H9 (cell line): ENCODE results near the gene URB1. TPM values are rescaled to one million over a fixed set of nuclear protein-coding genes. Genes with fewer than 3 reads are reported as not detected.

ENCODE experiments used
- DNase-seq: peaks from one replicate; pipeline ENCODE4 v3.0.0-alpha.2; 2017
- H2AFZ ChIP-seq: one replicate; pipeline ENCODE4 v1.6.1; 2013; ENCODE audit warnings: mild to moderate bottlenecking, low read length, control low read depth, moderate library complexity
- H2AK5ac ChIP-seq: 2 replicates; pipeline ENCODE4 v1.6.1; 2013; ENCODE audit warnings: low read length, control low read depth, mixed read lengths; ENCODE audit not compliant: insufficient read length
- H2BK120ac ChIP-seq: one replicate; pipeline ENCODE4 v1.6.1; 2013; ENCODE audit warnings: low read depth, mild to moderate bottlenecking, low read length, control low read depth, inconsistent platforms; ENCODE audit not compliant: poor library complexity, severe bottlenecking
- H2BK12ac ChIP-seq: 2 replicates; pipeline ENCODE4 v1.6.1; 2013; ENCODE audit warnings: low read length, control low read depth, mixed read lengths, low read depth; ENCODE audit not compliant: insufficient read length
- H2BK15ac ChIP-seq: 2 replicates; pipeline ENCODE4 v1.6.1; 2013; ENCODE audit warnings: low read depth, low read length, control low read depth
- H2BK20ac ChIP-seq: one replicate; pipeline ENCODE4 v1.6.1; 2013; ENCODE audit warnings: low read depth, mild to moderate bottlenecking, low read length, control low read depth, inconsistent platforms; ENCODE audit not compliant: poor library complexity, severe bottlenecking
- H2BK5ac ChIP-seq: 2 replicates; pipeline ENCODE4 v1.6.1; 2013; ENCODE audit warnings: low read length, control low read depth, mixed read lengths; ENCODE audit not compliant: insufficient read length
- H3K14ac ChIP-seq: 2 replicates; pipeline ENCODE4 v1.6.1; 2013; ENCODE audit warnings: low read length, control low read depth; ENCODE audit not compliant: insufficient read depth
- H3K18ac ChIP-seq: 2 replicates; pipeline ENCODE4 v1.6.1; 2013; ENCODE audit warnings: low read depth, mild to moderate bottlenecking, mixed read lengths, low read length, control low read depth; ENCODE audit not compliant: insufficient read length
- H3K23ac ChIP-seq: 2 replicates; pipeline ENCODE4 v1.6.1; 2013; ENCODE audit warnings: low read length, control low read depth, mixed read lengths, low read depth; ENCODE audit not compliant: insufficient read length
- H3K23me2 ChIP-seq: 2 replicates; pipeline ENCODE4 v1.6.1; 2013; ENCODE audit warnings: low read depth, mild to moderate bottlenecking, mixed read lengths, low read length, control low read depth; ENCODE audit not compliant: insufficient read length, poor library complexity, severe bottlenecking
- H3K27ac ChIP-seq: 2 replicates; pipeline ENCODE4 v1.5.1; 2013; ENCODE audit warnings: low read length, control low read depth, mixed read lengths, low read depth; ENCODE audit not compliant: insufficient read length
- H3K27me3 ChIP-seq: 2 replicates; pipeline ENCODE4 v1.6.1; 2013; ENCODE audit warnings: low read length, control low read depth, inconsistent platforms; ENCODE audit not compliant: insufficient read depth
- H3K4ac ChIP-seq: 2 replicates; pipeline ENCODE4 v1.6.1; 2013; ENCODE audit warnings: low read depth, mild to moderate bottlenecking, control low read depth, inconsistent platforms, low read length, moderate library complexity
- H3K4me1 ChIP-seq: 2 replicates; pipeline ENCODE4 v1.6.1; 2013; ENCODE audit warnings: low read length, control low read depth, inconsistent platforms; ENCODE audit not compliant: insufficient read depth
- H3K4me2 ChIP-seq: 2 replicates; pipeline ENCODE4 v1.6.1; 2013; ENCODE audit warnings: low read length, control low read depth, mixed read lengths; ENCODE audit not compliant: insufficient read length, insufficient read depth
- H3K56ac ChIP-seq: 2 replicates; pipeline ENCODE4 v1.6.1; 2013; ENCODE audit warnings: low read depth, mild to moderate bottlenecking, mixed read lengths, low read length, control low read depth; ENCODE audit not compliant: insufficient read length
- H3K79me1 ChIP-seq: 2 replicates; pipeline ENCODE4 v1.6.1; 2013; ENCODE audit warnings: low read depth, mild to moderate bottlenecking, moderate library complexity, low read length, control low read depth, inconsistent platforms; ENCODE audit not compliant: insufficient read depth, poor library complexity, severe bottlenecking
- H3K79me2 ChIP-seq: 2 replicates; pipeline ENCODE4 v1.6.1; 2013; ENCODE audit warnings: low read length, control low read depth, inconsistent platforms; ENCODE audit not compliant: insufficient read depth
- H3K9ac ChIP-seq: 2 replicates; pipeline ENCODE4 v1.6.1; 2013; ENCODE audit warnings: low read length, control low read depth, mixed read lengths; ENCODE audit not compliant: insufficient read length; ENCODE audit errors: extremely low read depth
- H3K9me3 ChIP-seq: one replicate; pipeline ENCODE4 v1.6.1; 2013; ENCODE audit warnings: low read depth, low read length, inconsistent platforms; ENCODE audit not compliant: control insufficient read depth
- H3T11ph ChIP-seq: one replicate; pipeline ENCODE4 v1.6.1; 2013; ENCODE audit warnings: mild to moderate bottlenecking, low read length, control low read depth, inconsistent platforms
- H4K20me1 ChIP-seq: one replicate; pipeline ENCODE4 v1.6.1; 2013; ENCODE audit not compliant: control insufficient read depth, insufficient read length, insufficient read depth
- H4K5ac ChIP-seq: 2 replicates; pipeline ENCODE4 v1.6.1; 2013; ENCODE audit warnings: low read depth, mild to moderate bottlenecking, mixed read lengths, low read length, control low read depth; ENCODE audit not compliant: insufficient read length
- H4K8ac ChIP-seq: replicated peaks from 2 replicates; pipeline ENCODE4 v1.6.1; 2013; ENCODE audit warnings: low read length, control low read depth, mixed read lengths, low read depth; ENCODE audit not compliant: insufficient read length
- H4K91ac ChIP-seq: 2 replicates; pipeline ENCODE4 v1.6.1; 2013; ENCODE audit warnings: low read depth, mild to moderate bottlenecking, moderate library complexity, mixed read lengths, low read length, control low read depth; ENCODE audit not compliant: insufficient read length
- H3K27ac Mint-ChIP-seq, 3 experiments: 2 replicates in 2 of 3; 3 replicates in 1 of 3; pipeline ENCODE4 v1.8.0; 2020 to 2021; ENCODE audit warnings: mixed read lengths in 3 of 3, mild to moderate bottlenecking in 1 of 3, moderate library complexity in 1 of 3
- H3K27me3 Mint-ChIP-seq: 2 replicates; pipeline ENCODE4 v1.8.0; 2021; ENCODE audit warnings: low read depth, mild to moderate bottlenecking, moderate library complexity, mixed read lengths
- H3K36me3 Mint-ChIP-seq, 3 experiments: 2 replicates in 2 of 3; 3 replicates in 1 of 3; pipeline ENCODE4 v1.8.0; 2020 to 2021; ENCODE audit warnings: low read depth in 3 of 3, mixed read lengths in 3 of 3; ENCODE audit not compliant: insufficient read depth in 1 of 3
- H3K4me1 Mint-ChIP-seq, 2 experiments: 2 replicates each; pipeline ENCODE4 v1.8.0; 2020; ENCODE audit warnings: mixed read lengths in 2 of 2
- H3K4me3 Mint-ChIP-seq, 2 experiments: 2 replicates in 1 of 2; 3 replicates in 1 of 2; pipeline ENCODE4 v1.8.0; 2020 to 2021; ENCODE audit warnings: mild to moderate bottlenecking in 2 of 2, mixed read lengths in 2 of 2, moderate library complexity in 1 of 2
- H3K9me3 Mint-ChIP-seq, 2 experiments: 2 replicates in 1 of 2; 3 replicates in 1 of 2; pipeline ENCODE4 v1.8.0; 2020; ENCODE audit warnings: mild to moderate bottlenecking in 2 of 2, mixed read lengths in 2 of 2, moderate library complexity in 1 of 2
- WGBS: extraction: QIAGEN DNeasy Blood & Tissue Kit; methylation state at CpG from one replicate; pipeline ENCODE4 v1.1.7; 2013; ENCODE audit warnings: missing lambda C conversion rate, low lambda C conversion rate, mixed read lengths; ENCODE audit not compliant: insufficient read length; ENCODE audit errors: extremely low coverage; 5-methylcytosine and 5-hydroxymethylcytosine counted together
- total RNA-seq: library from RNA; stranded (reverse); gene quantifications from 2 replicates; pipeline ENCODE4 v1.2.1, GENCODE V29; 2021
- TF ChIP-seq, protein P1 (sequence below): fragments of 200-600 bp; sonication (generic); conservative IDR thresholded peaks from 3 replicates; pipeline ENCODE4 v1.8.0; 2021; ENCODE audit warnings: antibody characterized with exemption, mild to moderate bottlenecking

Gene URB1
- total RNA-seq, 1 experiment from 2014 or later, result 23.5 TPM

DNA sequence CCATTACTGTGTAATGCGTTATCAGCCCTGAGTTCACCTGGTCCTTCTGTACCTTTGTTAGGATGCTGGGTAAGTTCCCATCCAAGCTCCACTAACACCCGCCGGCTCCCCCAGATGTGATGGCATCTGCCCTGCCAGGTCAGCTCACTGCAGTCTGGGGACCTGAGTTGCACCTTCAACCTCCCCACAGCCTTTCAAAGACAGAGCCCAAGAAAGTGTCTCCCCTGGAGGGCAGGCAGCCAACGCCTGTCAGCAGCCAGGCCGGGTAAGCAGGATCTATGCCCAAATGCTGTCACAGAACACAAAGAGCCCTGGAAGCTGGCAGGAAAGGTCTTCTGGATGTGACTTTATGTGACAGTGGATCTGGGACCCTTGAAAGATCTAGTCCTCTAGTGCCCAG lies 80.5 kb downstream of the URB1 start:
- H3K14ac ChIP-seq, result no peak overlapping the region
- H3K9me3 ChIP-seq, result no peaks in the 10 kb centered on the region
- H3K79me2 ChIP-seq, result no peaks in the 10 kb centered on the region
- H2BK120ac ChIP-seq, result no peak overlapping the region
- no peak overlapping the region for H3K4me2 ChIP-seq
- peaks cover 6 to 62% (median 28%) of the 10 kb centered on the region in 3 experiments for H3K36me3 Mint-ChIP-seq
- no peaks in the 10 kb centered on the region for H3K79me1 ChIP-seq
- H3K27ac Mint-ChIP-seq, result peak overlapping the region in 1 of 3 experiments; percentile 77; a peak in 1 of 7 replicates
- no CpG with 5 or more reads among the region's 5 CpGs for WGBS
- H4K5ac ChIP-seq, result no peak overlapping the region
- H3K4me3 Mint-ChIP-seq, result no peak overlapping the region
- H3K4ac ChIP-seq, result no peak overlapping the region
- H3K23me2 ChIP-seq, result no peaks in the 10 kb centered on the region
- no peak overlapping the region for H3K56ac ChIP-seq
- no peak overlapping the region for H4K91ac ChIP-seq
- no peak overlapping the region for H3K23ac ChIP-seq
- H2BK15ac ChIP-seq, result no peak overlapping the region
- H3K9ac ChIP-seq, result no peak overlapping the region
- H3K27ac ChIP-seq, result no peak overlapping the region
- no peaks in the 10 kb centered on the region for H3K4me1 Mint-ChIP-seq
- no peak for DNase-seq
- no peak overlapping the region for H4K8ac ChIP-seq
- no peak overlapping the region for H3T11ph ChIP-seq
- no peak overlapping the region for H2BK5ac ChIP-seq
- H3K9me3 Mint-ChIP-seq, result no peaks in the 10 kb centered on the region
- H3K4me1 ChIP-seq, result no peaks in the 10 kb centered on the region
- H3K27me3 Mint-ChIP-seq, result no peaks in the 10 kb centered on the region
- no peak overlapping the region for H2AK5ac ChIP-seq
- no peak overlapping the region for H3K18ac ChIP-seq
- TF ChIP-seq, protein P1, sequence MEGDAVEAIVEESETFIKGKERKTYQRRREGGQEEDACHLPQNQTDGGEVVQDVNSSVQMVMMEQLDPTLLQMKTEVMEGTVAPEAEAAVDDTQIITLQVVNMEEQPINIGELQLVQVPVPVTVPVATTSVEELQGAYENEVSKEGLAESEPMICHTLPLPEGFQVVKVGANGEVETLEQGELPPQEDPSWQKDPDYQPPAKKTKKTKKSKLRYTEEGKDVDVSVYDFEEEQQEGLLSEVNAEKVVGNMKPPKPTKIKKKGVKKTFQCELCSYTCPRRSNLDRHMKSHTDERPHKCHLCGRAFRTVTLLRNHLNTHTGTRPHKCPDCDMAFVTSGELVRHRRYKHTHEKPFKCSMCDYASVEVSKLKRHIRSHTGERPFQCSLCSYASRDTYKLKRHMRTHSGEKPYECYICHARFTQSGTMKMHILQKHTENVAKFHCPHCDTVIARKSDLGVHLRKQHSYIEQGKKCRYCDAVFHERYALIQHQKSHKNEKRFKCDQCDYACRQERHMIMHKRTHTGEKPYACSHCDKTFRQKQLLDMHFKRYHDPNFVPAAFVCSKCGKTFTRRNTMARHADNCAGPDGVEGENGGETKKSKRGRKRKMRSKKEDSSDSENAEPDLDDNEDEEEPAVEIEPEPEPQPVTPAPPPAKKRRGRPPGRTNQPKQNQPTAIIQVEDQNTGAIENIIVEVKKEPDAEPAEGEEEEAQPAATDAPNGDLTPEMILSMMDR, result no peak
- H4K20me1 ChIP-seq, result no peaks in the 10 kb centered on the region
- H3K27me3 ChIP-seq, result no peaks in the 10 kb centered on the region
- H2AFZ ChIP-seq, result no peak overlapping the region
- no peak overlapping the region for H2BK20ac ChIP-seq
- no peak overlapping the region for H2BK12ac ChIP-seq
